ENCODE data around the gene STRN. TPM values are rescaled to one million over a fixed set of nuclear protein-coding genes. Genes with fewer than 3 reads are reported as not detected.
A peak's percentile ranks its signal among the peaks of the same experiment; 100 is the strongest.

Gene STRN
- polyA plus RNA-seq, 6 donors from 2014 or later, result 4.3 to 14.7 (median 11.2) TPM

- Mint-ChIP-seq H3K9me3 (no peaks in the 10 kb centered on the region), H3K4me3 (peak overlapping the region in 1 of 8 donors; percentile 18), H3K27ac (no peak overlapping the region), H3K4me1 (no peaks in the 10 kb centered on the region), H3K36me3 (no peaks in the 10 kb centered on the region), H3K27me3 (peaks cover 0 to 10% (median under 1%) of the 10 kb centered on the region in 3 donors)
- ATAC-seq (ENCODE audit: low read depth in 2 of 2) (no peak), DNase-seq (no peak)
Measured at GRCh38 chr2:36807223-36807886, 159.0 kb downstream of the STRN start.

- Mint-ChIP-seq H3K9me3 (no peaks in the 10 kb centered on the region), H3K27me3 (peaks cover 6 to 10% (median 6%) of the 10 kb centered on the region in 3 donors), H3K27ac (no peak overlapping the region), H3K4me1 (no peaks in the 10 kb centered on the region), H3K36me3 (no peaks in the 10 kb centered on the region), H3K4me3 (no peak overlapping the region)
- DNase-seq, result no peak
- no peak for ATAC-seq (ENCODE audit: low read depth in 2 of 2)
Measured at GRCh38 chr2:36805635-36806224, 160.6 kb downstream of the STRN start.

GRCh38 chr2:36802952-36803351 is 163.4 kb downstream of the STRN start:
- peaks cover 11 to 20% (median 17%) of the 10 kb centered on the region in 3 donors for H3K27me3 Mint-ChIP-seq
- ATAC-seq (ENCODE audit: low read depth in 2 of 2) (no peak), DNase-seq (no peak)
- no peaks in the 10 kb centered on the region for H3K9me3 Mint-ChIP-seq
- no peaks in the 10 kb centered on the region for H3K4me1 Mint-ChIP-seq
- no peak overlapping the region for H3K27ac Mint-ChIP-seq
- H3K36me3 Mint-ChIP-seq, result no peaks in the 10 kb centered on the region
- H3K4me3 Mint-ChIP-seq, result no peak overlapping the region

GRCh38 chr2:36801088-36801487 is 165.2 kb downstream of the STRN start:
- H3K36me3 Mint-ChIP-seq, result no peaks in the 10 kb centered on the region
- DNase-seq (no peak), ATAC-seq (ENCODE audit: low read depth in 2 of 2) (no peak)
- H3K9me3 Mint-ChIP-seq, result no peaks in the 10 kb centered on the region
- no peaks in the 10 kb centered on the region for H3K4me1 Mint-ChIP-seq
- H3K27ac Mint-ChIP-seq, result no peak overlapping the region
- H3K4me3 Mint-ChIP-seq, result no peak overlapping the region
- H3K27me3 Mint-ChIP-seq, result peaks cover 20 to 25% (median 21%) of the 10 kb centered on the region in 3 donors

GRCh38 chr2:36800381-36800780 is 166.0 kb downstream of the STRN start:
- Mint-ChIP-seq H3K27ac (no peak overlapping the region), H3K9me3 (no peaks in the 10 kb centered on the region), H3K4me3 (no peak overlapping the region), H3K27me3 (peaks cover 20 to 32% (median 21%) of the 10 kb centered on the region in 3 donors), H3K36me3 (no peaks in the 10 kb centered on the region), H3K4me1 (no peaks in the 10 kb centered on the region)
- ATAC-seq (ENCODE audit: low read depth in 2 of 2), result no peak
- DNase-seq, result no peak

GRCh38 chr2:36798724-36799123 is 167.6 kb downstream of the STRN start:
- ATAC-seq (ENCODE audit: low read depth in 2 of 2) (no peak), DNase-seq (no peak)
- Mint-ChIP-seq H3K27ac (no peak overlapping the region), H3K27me3 (peaks cover 20 to 32% (median 21%) of the 10 kb centered on the region in 3 donors), H3K36me3 (no peaks in the 10 kb centered on the region), H3K4me3 (no peak overlapping the region), H3K4me1 (no peaks in the 10 kb centered on the region), H3K9me3 (no peaks in the 10 kb centered on the region)

GRCh38 chr2:36797324-36798070 is 168.8 kb downstream of the STRN start:
- H3K4me3 Mint-ChIP-seq, result no peak overlapping the region
- H3K9me3 Mint-ChIP-seq, result no peaks in the 10 kb centered on the region
- peaks cover 20 to 32% (median 21%) of the 10 kb centered on the region in 3 donors for H3K27me3 Mint-ChIP-seq
- no peak overlapping the region for H3K27ac Mint-ChIP-seq
- H3K4me1 Mint-ChIP-seq, result no peaks in the 10 kb centered on the region
- DNase-seq (no peak), ATAC-seq (ENCODE audit: low read depth in 2 of 2) (no peak)
- H3K36me3 Mint-ChIP-seq, result no peaks in the 10 kb centered on the region

Other genes with a start within 250 kb of the STRN start
- 10 to 100 TPM; 10.6 to 24.2 (median 16.8) TPM for gene HEATR5B, start 117.8 kb upstream of the STRN start, polyA plus RNA-seq (ENCODE audit: low read depth in 6 of 6)
- gene GPATCH11, start 118.0 kb upstream of the STRN start, polyA plus RNA-seq (ENCODE audit: low read depth in 6 of 6), result 10 to 100 TPM; 12.1 to 35.3 (median 17.0) TPM
- gene EIF2AK2, start 190.4 kb upstream of the STRN start, polyA plus RNA-seq (ENCODE audit: low read depth in 6 of 6), result 10 to 100 TPM; 15.7 to 36.3 (median 22.1) TPM
- not detected for gene SULT6B1, start 222.1 kb upstream of the STRN start, polyA plus RNA-seq (ENCODE audit: low read depth in 6 of 6)
- gene CEBPZOS, start 230.0 kb upstream of the STRN start, polyA plus RNA-seq (ENCODE audit: low read depth in 6 of 6), result 10 to 100 TPM; 26.6 to 40.8 (median 34.2) TPM

Measured in naive B cell (primary cell).